Hepatocyte (in vitro differentiated cells): ENCODE measurements around the gene CLDN5. TPM values are rescaled to one million over a fixed set of nuclear protein-coding genes. Genes with fewer than 3 reads are reported as not detected.

ENCODE experiments used
- DNase-seq: peaks from one replicate; pipeline ENCODE4 v3.0.0-alpha.2; 2016; ENCODE audit warnings: low spot score
- H2AFZ ChIP-seq: fragments of 200-600 bp; sonication (generic); 2 replicates; pipeline ENCODE4 v1.6.0; 2016; ENCODE audit warnings: antibody characterized with exemption, mild to moderate bottlenecking
- H3K27ac ChIP-seq: fragments of 200-600 bp; sonication (generic); 2 replicates; pipeline ENCODE4 v1.5.1; 2016; ENCODE audit warnings: mild to moderate bottlenecking
- H3K27me3 ChIP-seq: fragments of 200-600 bp; sonication (generic); 2 replicates; pipeline ENCODE4 v1.6.1; 2016
- H3K36me3 ChIP-seq: fragments of 200-600 bp; sonication (generic); replicated peaks from 2 replicates; pipeline ENCODE4 v1.5.1; 2016; ENCODE audit warnings: low read depth; ENCODE audit not compliant: insufficient read depth
- H3K4me1 ChIP-seq: fragments of 200-600 bp; sonication (generic); 2 replicates; pipeline ENCODE4 v1.5.1; 2016; ENCODE audit warnings: mild to moderate bottlenecking, moderate library complexity; ENCODE audit not compliant: insufficient read depth
- H3K4me2 ChIP-seq: fragments of 200-600 bp; sonication (generic); 2 replicates; pipeline ENCODE4 v1.6.0; 2016
- H3K4me3 ChIP-seq: fragments of 200-600 bp; sonication (generic); 2 replicates; pipeline ENCODE4 v1.5.1; 2016; ENCODE audit warnings: mild to moderate bottlenecking
- H3K79me2 ChIP-seq: fragments of 200-600 bp; sonication (generic); 2 replicates; pipeline ENCODE4 v1.6.0; 2017; ENCODE audit warnings: mild to moderate bottlenecking
- H3K9me2 ChIP-seq: fragments of 200-600 bp; sonication (generic); replicated peaks from 2 replicates; pipeline ENCODE4 v1.6.0; 2017; ENCODE audit warnings: mild to moderate bottlenecking; ENCODE audit not compliant: insufficient read depth
- H3K9me3 ChIP-seq: fragments of 200-600 bp; sonication (generic); 2 replicates; pipeline ENCODE4 v1.5.1; 2016; ENCODE audit warnings: low read depth, mild to moderate bottlenecking
- H4K20me1 ChIP-seq: fragments of 200-600 bp; sonication (generic); 2 replicates; pipeline ENCODE4 v1.6.0; 2016; ENCODE audit warnings: mild to moderate bottlenecking; ENCODE audit not compliant: insufficient read depth, poor library complexity, severe bottlenecking
- CTCF ChIP-seq: fragments of 200-600 bp; sonication (generic); IDR thresholded peaks from 2 replicates; pipeline ENCODE4 v1.5.1; 2016; ENCODE audit warnings: antibody characterized with exemption, mild to moderate bottlenecking; ENCODE audit not compliant: poor library complexity
- EZH2 ChIP-seq: fragments of 200-600 bp; sonication (generic); IDR thresholded peaks from 2 replicates; pipeline ENCODE4 v1.6.1; 2016; ENCODE audit warnings: antibody characterized with exemption, mild to moderate bottlenecking, borderline replicate concordance
- EZH2phosphoT487 ChIP-seq: fragments of 200-600 bp; sonication (generic); IDR thresholded peaks from one replicate; pipeline ENCODE4 v1.6.1; 2018; ENCODE audit warnings: antibody characterized with exemption, mild to moderate bottlenecking, low read depth, moderate library complexity; ENCODE audit not compliant: unreplicated experiment, severe bottlenecking
- WGBS: methylation state at CpG from one replicate; pipeline ENCODE4 v1.1.6; 2016; ENCODE audit warnings: low lambda C conversion rate; ENCODE audit errors: missing lambda C conversion rate; 5-methylcytosine and 5-hydroxymethylcytosine counted together
- polyA plus RNA-seq: library from polyadenylated mRNA; unstranded; fragments of >200 nt; fragmentation: Nextera tagmentation; extraction: Ambion mirVana; gene quantifications from 2 replicates; pipeline ENCODE4 v1.2.1, GENCODE V29; 2016
- total RNA-seq: library from RNA; depleted of rRNA; stranded (reverse); fragments of >200 nt; gene quantifications from 2 replicates; pipeline ENCODE4 v1.2.3, GENCODE V29; 2014

CLDN5 gene
- total and polyA plus RNA-seq, 2 experiments from 2014 or later, result 4.9 to 9.9 TPM

- Histone ChIP-seq H3K79me2 (no peaks in the 10 kb centered on the region), H3K4me3 (no peak overlapping the region), H3K36me3 (no peaks in the 10 kb centered on the region), H4K20me1 (no peaks in the 10 kb centered on the region), H2AFZ (no peak overlapping the region), H3K9me2 (no peaks in the 10 kb centered on the region), H3K27ac (no peak overlapping the region), H3K4me1 (no peaks in the 10 kb centered on the region), H3K4me2 (no peak overlapping the region), H3K9me3 (no peaks in the 10 kb centered on the region), H3K27me3 (no peaks in the 10 kb centered on the region)
- DNase-seq, result no peak
- no peak for TF ChIP-seq EZH2phosphoT487
- no peak for TF ChIP-seq CTCF
- TF ChIP-seq EZH2, result no peak
- 94% methylated on average over 7 of the region's 7 CpGs for WGBS
These were observed 24.9 kb downstream of the CLDN5 start for GRCh38 chr22:19499236-19499879.

- DNase-seq, result no peak
- Histone ChIP-seq H3K36me3 (no peaks in the 10 kb centered on the region), H3K4me2 (no peak overlapping the region), H4K20me1 (no peaks in the 10 kb centered on the region), H3K79me2 (no peaks in the 10 kb centered on the region), H3K4me3 (no peak overlapping the region), H3K9me3 (no peaks in the 10 kb centered on the region), H3K27ac (no peak overlapping the region), H2AFZ (no peak overlapping the region), H3K9me2 (no peaks in the 10 kb centered on the region), H3K27me3 (no peaks in the 10 kb centered on the region), H3K4me1 (no peaks in the 10 kb centered on the region)
- WGBS, result 97% methylated on average over 3 of the region's 3 CpGs
- TF ChIP-seq EZH2phosphoT487, result no peak
- no peak for TF ChIP-seq CTCF
- TF ChIP-seq EZH2, result no peak
These were observed 25.4 kb downstream of the CLDN5 start for GRCh38 chr22:19498866-19499190.

- Histone ChIP-seq H4K20me1 (no peaks in the 10 kb centered on the region), H3K79me2 (no peaks in the 10 kb centered on the region), H3K9me2 (no peaks in the 10 kb centered on the region), H2AFZ (no peak overlapping the region), H3K4me3 (no peak overlapping the region), H3K4me1 (no peaks in the 10 kb centered on the region), H3K4me2 (no peak overlapping the region), H3K9me3 (no peaks in the 10 kb centered on the region), H3K27ac (no peak overlapping the region), H3K36me3 (no peaks in the 10 kb centered on the region), H3K27me3 (no peaks in the 10 kb centered on the region)
- DNase-seq, result no peak
- whole genome bisulfite sequencing, result 99% methylated on average over 7 of the region's 7 CpGs
- TF ChIP-seq CTCF, result no peak
- TF ChIP-seq EZH2, result no peak
- no peak for TF ChIP-seq EZH2phosphoT487
These were observed 25.9 kb downstream of the CLDN5 start for GRCh38 chr22:19498154-19498865.
